ENCODE measurements around the gene C22orf23. TPM values are rescaled to one million over a fixed set of nuclear protein-coding genes. Genes with fewer than 3 reads are reported as not detected.
A peak's percentile ranks its signal among the peaks of the same experiment; 100 is the strongest.

Gene C22orf23
- polyA plus RNA-seq, 2 of the 4 experiments (the other 2 are of a cell fraction), result 0.26 to 0.52 TPM

GRCh38 chr22:37912171-37912570, 41.2 kb downstream of the C22orf23 start:
- peaks cover 10% of the 10 kb centered on the region; the same call in 2 of the 3 replicates for H3K4me1 ChIP-seq
- H3K4me3 ChIP-seq, result no peak overlapping the region
- ChIA-PET CTCF (interaction anchor here (1.1 to 1.6 kb wide), 2 partner anchors 22 to 94 kb away, joined by 3 read pairs; no protein-coding TSS in a partner anchor), POLR2A (no interaction called here)
- FAIRE-seq (no peak), ATAC-seq (no peak), DNase-seq (ENCODE audit: low read depth in 1 of 2, low spot score in 1 of 2) (no peak)
- 91% methylated on average over 7 of the region's 8 CpGs for whole genome bisulfite sequencing (ENCODE audit: missing lambda C conversion rate)
- no peak overlapping the region for H3K27ac ChIP-seq
- no peaks in the 10 kb centered on the region for H3K9me3 ChIP-seq
- H3K4me2 ChIP-seq, result no peak overlapping the region
- TF ChIP-seq MAX (IDR thresholded peaks at IDR 0.05) (no peak), ZFP36 (IDR thresholded peaks at IDR 0.05; ENCODE audit: borderline replicate concordance, partially characterized antibody) (no peak), BHLHE40 (IDR thresholded peaks at IDR 0.05; ENCODE audit: low read depth, low read length) (no peak), NFE2L2 (conservative IDR thresholded peaks at IDR 0.05; ENCODE audit: low read length) (no peak), NR3C1 (IDR thresholded peaks at IDR 0.05) (no peak), GATA3 (IDR thresholded peaks at IDR 0.05; ENCODE audit: borderline replicate concordance) (no peak), RNF2 (IDR thresholded peaks at IDR 0.05; ENCODE audit: borderline replicate concordance, low read depth) (no peak), HOXB5 (CRISPR knock-in tag; IDR thresholded peaks at IDR 0.05) (no peak), NPAS2 (CRISPR knock-in tag; IDR thresholded peaks at IDR 0.05; ENCODE audit: borderline replicate concordance) (no peak), RCOR1 (IDR thresholded peaks at IDR 0.05; ENCODE audit: low read depth, low read length) (no peak), EP300 (IDR thresholded peaks at IDR 0.05) (no peak), FOSB (CRISPR knock-in tag; IDR thresholded peaks at IDR 0.05) (no peak), POLR2A (IDR thresholded peaks at IDR 0.05; ENCODE audit: low read length) (no peak), REST (IDR thresholded peaks at IDR 0.05) (no peak), HDAC2 (IDR thresholded peaks at IDR 0.05) (no peak), RFX5 (IDR thresholded peaks at IDR 0.05) (no peak), POLR2AphosphoS2 (conservative IDR thresholded peaks at IDR 0.05; ENCODE audit: low read length) (no peak)
- TF ChIP-seq, protein P1, sequence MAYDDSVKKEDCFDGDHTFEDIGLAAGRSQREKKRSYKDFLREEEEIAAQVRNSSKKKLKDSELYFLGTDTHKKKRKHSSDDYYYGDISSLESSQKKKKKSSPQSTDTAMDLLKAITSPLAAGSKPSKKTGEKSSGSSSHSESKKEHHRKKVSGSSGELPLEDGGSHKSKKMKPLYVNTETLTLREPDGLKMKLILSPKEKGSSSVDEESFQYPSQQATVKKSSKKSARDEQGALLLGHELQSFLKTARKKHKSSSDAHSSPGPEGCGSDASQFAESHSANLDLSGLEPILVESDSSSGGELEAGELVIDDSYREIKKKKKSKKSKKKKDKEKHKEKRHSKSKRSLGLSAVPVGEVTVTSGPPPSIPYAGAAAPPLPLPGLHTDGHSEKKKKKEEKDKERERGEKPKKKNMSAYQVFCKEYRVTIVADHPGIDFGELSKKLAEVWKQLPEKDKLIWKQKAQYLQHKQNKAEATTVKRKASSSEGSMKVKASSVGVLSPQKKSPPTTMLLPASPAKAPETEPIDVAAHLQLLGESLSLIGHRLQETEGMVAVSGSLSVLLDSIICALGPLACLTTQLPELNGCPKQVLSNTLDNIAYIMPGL (CRISPR knock-in tag; IDR thresholded peaks at IDR 0.05; ENCODE audit: borderline replicate concordance), result no peak
- TF ChIP-seq, protein P2, sequence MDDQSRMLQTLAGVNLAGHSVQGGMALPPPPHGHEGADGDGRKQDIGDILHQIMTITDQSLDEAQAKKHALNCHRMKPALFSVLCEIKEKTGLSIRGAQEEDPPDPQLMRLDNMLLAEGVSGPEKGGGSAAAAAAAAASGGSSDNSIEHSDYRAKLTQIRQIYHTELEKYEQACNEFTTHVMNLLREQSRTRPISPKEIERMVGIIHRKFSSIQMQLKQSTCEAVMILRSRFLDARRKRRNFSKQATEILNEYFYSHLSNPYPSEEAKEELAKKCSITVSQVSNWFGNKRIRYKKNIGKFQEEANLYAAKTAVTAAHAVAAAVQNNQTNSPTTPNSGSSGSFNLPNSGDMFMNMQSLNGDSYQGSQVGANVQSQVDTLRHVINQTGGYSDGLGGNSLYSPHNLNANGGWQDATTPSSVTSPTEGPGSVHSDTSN (IDR thresholded peaks at IDR 0.05), result no peak

GRCh38 chr22:37911697-37912096, 41.7 kb downstream of the C22orf23 start:
- peak in 1 of 2 experiments; percentile 36; a peak in 1 of 6 replicates for ATAC-seq

More at GRCh38 chr22:37911697-37912096, 41.7 kb downstream of the C22orf23 start:
- POLR2A ChIA-PET, result no interaction called here
- Histone ChIP-seq H3K4me2 (no peak overlapping the region), H3K9me3 (no peaks in the 10 kb centered on the region), H3K4me1 (peaks cover 12% of the 10 kb centered on the region; the same call in 2 of the 3 replicates), H3K4me3 (no peak overlapping the region), H3K27ac (no peak overlapping the region)
- TF ChIP-seq BHLHE40 (IDR thresholded peaks at IDR 0.05; ENCODE audit: low read depth, low read length), result no peak
- no peak for TF ChIP-seq JUNB (IDR thresholded peaks at IDR 0.05)
- TF ChIP-seq, protein P3, sequence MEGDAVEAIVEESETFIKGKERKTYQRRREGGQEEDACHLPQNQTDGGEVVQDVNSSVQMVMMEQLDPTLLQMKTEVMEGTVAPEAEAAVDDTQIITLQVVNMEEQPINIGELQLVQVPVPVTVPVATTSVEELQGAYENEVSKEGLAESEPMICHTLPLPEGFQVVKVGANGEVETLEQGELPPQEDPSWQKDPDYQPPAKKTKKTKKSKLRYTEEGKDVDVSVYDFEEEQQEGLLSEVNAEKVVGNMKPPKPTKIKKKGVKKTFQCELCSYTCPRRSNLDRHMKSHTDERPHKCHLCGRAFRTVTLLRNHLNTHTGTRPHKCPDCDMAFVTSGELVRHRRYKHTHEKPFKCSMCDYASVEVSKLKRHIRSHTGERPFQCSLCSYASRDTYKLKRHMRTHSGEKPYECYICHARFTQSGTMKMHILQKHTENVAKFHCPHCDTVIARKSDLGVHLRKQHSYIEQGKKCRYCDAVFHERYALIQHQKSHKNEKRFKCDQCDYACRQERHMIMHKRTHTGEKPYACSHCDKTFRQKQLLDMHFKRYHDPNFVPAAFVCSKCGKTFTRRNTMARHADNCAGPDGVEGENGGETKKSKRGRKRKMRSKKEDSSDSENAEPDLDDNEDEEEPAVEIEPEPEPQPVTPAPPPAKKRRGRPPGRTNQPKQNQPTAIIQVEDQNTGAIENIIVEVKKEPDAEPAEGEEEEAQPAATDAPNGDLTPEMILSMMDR (IDR thresholded peaks at IDR 0.05), result no peak
- TF ChIP-seq ESRRA (IDR thresholded peaks at IDR 0.05; ENCODE audit: borderline replicate concordance, low read length), result no peak
- TF ChIP-seq NR3C1 (IDR thresholded peaks at IDR 0.05), result no peak
- no peak for TF ChIP-seq NFE2L2 (conservative IDR thresholded peaks at IDR 0.05; ENCODE audit: low read length)
- TF ChIP-seq HOXB13 (CRISPR knock-in tag; IDR thresholded peaks at IDR 0.05; ENCODE audit: low read depth), result no peak
- no peak for TF ChIP-seq FOXS1 (CRISPR knock-in tag; IDR thresholded peaks at IDR 0.05)
- no peak for TF ChIP-seq KDM1A (IDR thresholded peaks at IDR 0.05; ENCODE audit: low read depth)
- TF ChIP-seq, protein P1 (CRISPR knock-in tag; IDR thresholded peaks at IDR 0.05; ENCODE audit: borderline replicate concordance), result no peak
- no peak for TF ChIP-seq RFX5 (IDR thresholded peaks at IDR 0.05)
- CTCF ChIA-PET, result interaction anchor here (1.2 to 4.4 kb wide), 4 partner anchors 22 to 94 kb away, joined by 3 to 15 read pairs (median 4); no protein-coding TSS in a partner anchor
- FAIRE-seq, result no peak
- WGBS (ENCODE audit: missing lambda C conversion rate), result 86% methylated on average over 8 of the region's 8 CpGs
- DNase-seq (ENCODE audit: low read depth in 1 of 2, low spot score in 1 of 2), result no peak
